PC-3 (cell line): ENCODE measurements around the gene KDM5B. TPM values are rescaled to one million over a fixed set of nuclear protein-coding genes. Genes with fewer than 3 reads are reported as not detected.

ENCODE experiments used
- ATAC-seq: fragments of 200-7000 bp; cut with Tn5 transposase; 2 replicates; pipeline ENCODE4 v1.9.1; 2020; ENCODE audit warnings: mild to moderate bottlenecking, moderate library complexity
- BruUV-seq: library from RNA; stranded (reverse); fragments of 400-500 nt; replicated peaks from 2 replicates; lab custom pipeline; 2021; lab: Mats Ljungman, UMichigan
- CTCF ChIA-PET: fragments of 300-600 bp; sonication (Branson Sonifier 250); formaldehyde crosslinking; loops from one replicate; lab custom pipeline; 2022; ENCODE audit warnings: antibody characterized with exemption; lab: Charles Lee
- POLR2A ChIA-PET: fragments of 300-600 bp; sonication (Branson Sonifier 250); formaldehyde crosslinking; loops from one replicate; lab custom pipeline; 2022; ENCODE audit warnings: antibody characterized with exemption; ENCODE audit not compliant: unreplicated experiment; lab: Charles Lee
- DNase-seq: peaks from one replicate; pipeline ENCODE4 v3.0.0-alpha.2; 2015
- H2AFZ ChIP-seq: fragments of 300-600 bp; sonication (generic); 2 replicates; pipeline ENCODE4 v1.6.0; 2016; ENCODE audit warnings: antibody characterized with exemption, low read length
- H3F3A ChIP-seq: fragments of 300-600 bp; sonication (generic); one replicate; pipeline ENCODE4 v1.6.0; 2017; ENCODE audit warnings: antibody characterized with exemption, low read length, control low read depth, mild to moderate bottlenecking; ENCODE audit not compliant: unreplicated experiment
- H3K27ac ChIP-seq: fragments of 300-600 bp; sonication (generic); 2 replicates; pipeline ENCODE4 v1.5.1; 2016; ENCODE audit warnings: mild to moderate bottlenecking, low read length
- H3K27me3 ChIP-seq: fragments of 300-600 bp; sonication (generic); 2 replicates; pipeline ENCODE4 v1.6.1; 2016; ENCODE audit warnings: low read length, mixed read lengths
- H3K36me3 ChIP-seq: fragments of 300-600 bp; sonication (generic); 2 replicates; pipeline ENCODE4 v1.6.1; 2016; ENCODE audit warnings: low read depth, mixed run types, low read length, mixed read lengths
- H3K4me1 ChIP-seq: fragments of 300-600 bp; sonication (generic); 2 replicates; pipeline ENCODE4 v1.5.1; 2016; ENCODE audit warnings: low read length; ENCODE audit not compliant: insufficient read depth
- H3K4me2 ChIP-seq: fragments of 300-600 bp; sonication (generic); 2 replicates; pipeline ENCODE4 v1.6.0; 2016; ENCODE audit warnings: low read length
- H3K4me3 ChIP-seq: fragments of 300-600 bp; sonication (generic); 2 replicates; pipeline ENCODE4 v1.5.1; 2016; ENCODE audit warnings: mild to moderate bottlenecking, low read length, mixed read lengths
- H3K79me2 ChIP-seq: fragments of 300-600 bp; sonication (generic); 2 replicates; pipeline ENCODE4 v1.6.1; 2017; ENCODE audit warnings: low read length, mixed read lengths
- H3K9ac ChIP-seq: fragments of 300-600 bp; sonication (generic); 2 replicates; pipeline ENCODE4 v1.6.0; 2016; ENCODE audit warnings: mild to moderate bottlenecking, low read length
- H3K9me2 ChIP-seq: fragments of 300-600 bp; sonication (generic); replicated peaks from 2 replicates; pipeline ENCODE4 v1.6.1; 2016; ENCODE audit warnings: mixed run types, low read length, mixed read lengths
- H3K9me3 ChIP-seq: fragments of 300-600 bp; sonication (generic); 2 replicates; pipeline ENCODE4 v1.6.1; 2016; ENCODE audit warnings: low read length, mixed read lengths
- H4K20me1 ChIP-seq: fragments of 300-600 bp; sonication (generic); 2 replicates; pipeline ENCODE4 v1.6.1; 2016; ENCODE audit warnings: low read length, mixed read lengths
- EZH2 ChIP-seq: fragments of 300-600 bp; sonication (generic); IDR thresholded peaks from one replicate; pipeline ENCODE4 v1.6.1; 2017; ENCODE audit warnings: antibody characterized with exemption, mild to moderate bottlenecking, low read length; ENCODE audit not compliant: unreplicated experiment
- EZH2phosphoT487 ChIP-seq: fragments of 300-600 bp; sonication (generic); IDR thresholded peaks from 2 replicates; pipeline ENCODE4 v1.6.1; 2018; ENCODE audit warnings: mild to moderate bottlenecking, antibody characterized with exemption, low read length, borderline replicate concordance
- intact Hi-C: fragments of 100-400 bp; cut with micrococcal nuclease; formaldehyde crosslinking; loops from 2 replicates; pipeline ENCODE4 v1.9.0; 2023
- total RNA-seq: library from RNA; depleted of rRNA; stranded (reverse); fragments of >200 nt; gene quantifications from 2 replicates; pipeline ENCODE4 v1.2.3, GENCODE V29; 2014
- TF ChIP-seq, protein P1 (sequence below): fragments of 300-600 bp; sonication (generic); conservative IDR thresholded peaks from 2 replicates; pipeline ENCODE4 v1.5.1; 2017; ENCODE audit warnings: antibody characterized with exemption, low read depth, mild to moderate bottlenecking, low read length

Gene KDM5B
- total RNA-seq, 1 experiment from 2014 or later: 41.4 TPM

DNA sequence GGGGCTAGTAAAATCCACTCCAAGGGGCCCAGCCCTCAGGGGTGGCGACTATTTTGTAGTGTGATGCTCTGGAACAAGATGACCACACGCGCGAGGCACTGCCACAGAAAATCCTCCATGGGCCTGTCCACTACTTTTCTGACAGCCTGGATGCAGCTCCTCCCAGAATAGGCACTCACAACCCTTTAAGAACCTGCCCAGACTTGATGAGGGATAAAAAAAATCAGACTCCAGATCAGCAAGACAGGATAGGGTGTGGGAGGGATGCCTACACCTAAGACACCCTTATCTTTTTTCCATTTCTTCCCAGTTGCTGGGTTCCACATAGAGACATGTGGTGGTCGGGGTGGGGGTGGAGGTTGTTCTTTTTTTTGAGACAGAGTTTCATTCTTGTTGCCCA lies 36.0 kb upstream of the KDM5B start:
- no peak for DNase-seq
- Histone ChIP-seq H3K4me1 (no peaks in the 10 kb centered on the region), H4K20me1 (no peaks in the 10 kb centered on the region), H3K27ac (no peak overlapping the region), H3K9me2 (no peaks in the 10 kb centered on the region), H3K27me3 (no peaks in the 10 kb centered on the region), H3K4me2 (no peak overlapping the region), H3K79me2 (no peaks in the 10 kb centered on the region), H3F3A (no peaks in the 10 kb centered on the region), H3K36me3 (no peaks in the 10 kb centered on the region), H3K4me3 (no peak overlapping the region), H2AFZ (no peak overlapping the region), H3K9me3 (no peaks in the 10 kb centered on the region), H3K9ac (no peak overlapping the region)
- TF ChIP-seq EZH2 (no peak), EZH2phosphoT487 (no peak)
- TF ChIP-seq, protein P1, sequence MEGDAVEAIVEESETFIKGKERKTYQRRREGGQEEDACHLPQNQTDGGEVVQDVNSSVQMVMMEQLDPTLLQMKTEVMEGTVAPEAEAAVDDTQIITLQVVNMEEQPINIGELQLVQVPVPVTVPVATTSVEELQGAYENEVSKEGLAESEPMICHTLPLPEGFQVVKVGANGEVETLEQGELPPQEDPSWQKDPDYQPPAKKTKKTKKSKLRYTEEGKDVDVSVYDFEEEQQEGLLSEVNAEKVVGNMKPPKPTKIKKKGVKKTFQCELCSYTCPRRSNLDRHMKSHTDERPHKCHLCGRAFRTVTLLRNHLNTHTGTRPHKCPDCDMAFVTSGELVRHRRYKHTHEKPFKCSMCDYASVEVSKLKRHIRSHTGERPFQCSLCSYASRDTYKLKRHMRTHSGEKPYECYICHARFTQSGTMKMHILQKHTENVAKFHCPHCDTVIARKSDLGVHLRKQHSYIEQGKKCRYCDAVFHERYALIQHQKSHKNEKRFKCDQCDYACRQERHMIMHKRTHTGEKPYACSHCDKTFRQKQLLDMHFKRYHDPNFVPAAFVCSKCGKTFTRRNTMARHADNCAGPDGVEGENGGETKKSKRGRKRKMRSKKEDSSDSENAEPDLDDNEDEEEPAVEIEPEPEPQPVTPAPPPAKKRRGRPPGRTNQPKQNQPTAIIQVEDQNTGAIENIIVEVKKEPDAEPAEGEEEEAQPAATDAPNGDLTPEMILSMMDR: no peak
- ATAC-seq: no peak
- POLR2A ChIA-PET: no interaction called here
- intact Hi-C loops: no loop called here
- CTCF ChIA-PET: no interaction called here
- no TSS peak for BruUV-seq

- H3K4me1 ChIP-seq: no peaks in the 10 kb centered on the region
- H3K27ac ChIP-seq: no peak overlapping the region
- H3K4me3 ChIP-seq: no peak overlapping the region
- BruUV-seq: no TSS peak
- no peaks in the 10 kb centered on the region for H3F3A ChIP-seq
- CTCF ChIA-PET: no interaction called here
- ATAC-seq (no peak), DNase-seq (no peak)
- H3K9me3 ChIP-seq: no peaks in the 10 kb centered on the region
- H3K9ac ChIP-seq: no peak overlapping the region
- intact Hi-C loops: no loop called here
- H3K79me2 ChIP-seq: no peaks in the 10 kb centered on the region
- H3K36me3 ChIP-seq: no peaks in the 10 kb centered on the region
- no peaks in the 10 kb centered on the region for H3K27me3 ChIP-seq
- H4K20me1 ChIP-seq: no peaks in the 10 kb centered on the region
- POLR2A ChIA-PET: no interaction called here
- no peak overlapping the region for H3K4me2 ChIP-seq
- H2AFZ ChIP-seq: no peak overlapping the region
- TF ChIP-seq EZH2 (no peak), EZH2phosphoT487 (no peak)
- TF ChIP-seq, protein P1: no peak
- H3K9me2 ChIP-seq: no peaks in the 10 kb centered on the region
These were observed 34.9 kb upstream of the KDM5B start for GRCh38 chr1:202843081-202843480.

- Histone ChIP-seq H3F3A (no peaks in the 10 kb centered on the region), H3K4me1 (peaks cover 16% of the 10 kb centered on the region; the same call in 1 of the 2 replicates), H2AFZ (no peak overlapping the region), H3K27me3 (no peaks in the 10 kb centered on the region), H3K9me2 (no peaks in the 10 kb centered on the region), H3K27ac (no peak overlapping the region), H3K9me3 (no peaks in the 10 kb centered on the region), H4K20me1 (no peaks in the 10 kb centered on the region), H3K79me2 (no peaks in the 10 kb centered on the region), H3K4me2 (no peak overlapping the region), H3K9ac (no peak overlapping the region), H3K4me3 (no peak overlapping the region), H3K36me3 (no peaks in the 10 kb centered on the region)
- TF ChIP-seq EZH2phosphoT487 (no peak), EZH2 (no peak)
- TF ChIP-seq, protein P1: no peak
- BruUV-seq: no TSS peak
- ChIA-PET POLR2A (no interaction called here), CTCF (no interaction called here)
- intact Hi-C loops: no loop called here
- ATAC-seq: no peak
- no peak for DNase-seq
These were observed 29.6 kb upstream of the KDM5B start for GRCh38 chr1:202837746-202838262.
